Left ventricle myocardium inferior (tissue), 1 donor: Measurements from ENCODE around the gene PLA2G4C. TPM values are rescaled to one million over a fixed set of nuclear protein-coding genes. Genes with fewer than 3 reads are reported as not detected.

Source experiments
- DNase-seq: peaks from one replicate; pipeline ENCODE4 v3.0.0-alpha.2; 2020
- H3K27ac ChIP-seq: fragments of 200-600 bp; replicated peaks from 2 replicates; pipeline ENCODE4 v1.8.0; 2021
- H3K27me3 ChIP-seq: fragments of 200-600 bp; 2 replicates; pipeline ENCODE4 v1.8.0; 2021; ENCODE audit warnings: low read depth
- H3K36me3 ChIP-seq: fragments of 200-600 bp; 2 replicates; pipeline ENCODE4 v1.8.0; 2021
- H3K4me1 ChIP-seq: fragments of 200-600 bp; 2 replicates; pipeline ENCODE4 v1.8.0; 2021
- H3K4me3 ChIP-seq: fragments of 200-600 bp; 2 replicates; pipeline ENCODE4 v1.8.0; 2021; ENCODE audit warnings: mild to moderate bottlenecking, moderate library complexity
- H3K9me3 ChIP-seq: fragments of 200-600 bp; replicated peaks from 2 replicates; pipeline ENCODE4 v1.8.0; 2021
- intact Hi-C: fragments of 100-400 bp; cut with micrococcal nuclease; formaldehyde crosslinking; loops from one replicate; pipeline ENCODE4 v1.11.0; 2022
- total RNA-seq: library from RNA; stranded (reverse); fragmentation: NEBNext Ultra II Directional; extraction: Animal tissue kit (Norgen Biotek cat#: 25700); gene quantifications from one replicate; pipeline ENCODE4 v1.2.1, GENCODE V29; 2021
- TF ChIP-seq, protein P1 (sequence below): fragments of 200-600 bp; IDR thresholded peaks from 2 replicates; pipeline ENCODE4 v1.8.0; 2021; ENCODE audit warnings: antibody characterized with exemption, mild to moderate bottlenecking, borderline replicate concordance
- donor health status: DM: no; HTN: yes; CAD: no; lungs with severe emphysema.

PLA2G4C gene
- total RNA-seq, 1 donor from 2014 or later = 35.3 TPM

DNA sequence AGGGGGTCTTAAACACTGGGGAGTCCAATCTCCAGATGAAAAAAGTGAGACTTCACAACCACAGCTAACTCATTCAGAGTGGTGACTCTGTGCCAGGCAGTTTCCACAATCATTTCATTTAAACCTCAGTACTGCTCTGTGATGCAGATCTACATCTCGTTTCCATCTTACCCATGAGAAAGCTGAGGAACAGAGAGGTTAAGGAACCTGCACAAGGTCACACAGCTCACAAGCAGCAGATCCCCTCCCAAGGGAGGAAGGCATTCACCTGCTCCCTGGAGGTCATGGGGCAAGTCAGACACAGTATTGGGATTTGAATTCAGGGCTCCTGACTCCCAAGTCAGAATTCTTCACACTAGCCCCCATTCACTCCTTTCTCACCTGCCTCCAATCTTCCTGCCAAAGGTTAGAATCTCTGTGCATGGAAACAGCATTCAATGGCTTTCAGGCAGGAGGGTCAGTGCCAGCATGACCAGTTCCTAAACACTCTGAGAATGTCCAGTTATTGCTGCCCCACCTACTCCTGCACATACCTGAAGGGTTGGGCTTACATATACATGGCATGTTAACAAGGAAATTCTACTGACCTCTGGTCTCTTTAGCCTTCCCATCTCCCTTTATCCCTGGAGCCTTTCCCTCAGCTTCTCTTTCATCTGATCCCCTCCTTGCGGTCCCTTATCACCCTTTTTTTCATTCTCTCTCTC is 68.6 kb downstream of the PLA2G4C start:
- intact Hi-C loops = no loop called here
- TF ChIP-seq, protein P1, sequence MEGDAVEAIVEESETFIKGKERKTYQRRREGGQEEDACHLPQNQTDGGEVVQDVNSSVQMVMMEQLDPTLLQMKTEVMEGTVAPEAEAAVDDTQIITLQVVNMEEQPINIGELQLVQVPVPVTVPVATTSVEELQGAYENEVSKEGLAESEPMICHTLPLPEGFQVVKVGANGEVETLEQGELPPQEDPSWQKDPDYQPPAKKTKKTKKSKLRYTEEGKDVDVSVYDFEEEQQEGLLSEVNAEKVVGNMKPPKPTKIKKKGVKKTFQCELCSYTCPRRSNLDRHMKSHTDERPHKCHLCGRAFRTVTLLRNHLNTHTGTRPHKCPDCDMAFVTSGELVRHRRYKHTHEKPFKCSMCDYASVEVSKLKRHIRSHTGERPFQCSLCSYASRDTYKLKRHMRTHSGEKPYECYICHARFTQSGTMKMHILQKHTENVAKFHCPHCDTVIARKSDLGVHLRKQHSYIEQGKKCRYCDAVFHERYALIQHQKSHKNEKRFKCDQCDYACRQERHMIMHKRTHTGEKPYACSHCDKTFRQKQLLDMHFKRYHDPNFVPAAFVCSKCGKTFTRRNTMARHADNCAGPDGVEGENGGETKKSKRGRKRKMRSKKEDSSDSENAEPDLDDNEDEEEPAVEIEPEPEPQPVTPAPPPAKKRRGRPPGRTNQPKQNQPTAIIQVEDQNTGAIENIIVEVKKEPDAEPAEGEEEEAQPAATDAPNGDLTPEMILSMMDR = no peak
- Histone ChIP-seq H3K27me3 (peaks cover 53% of the 10 kb centered on the region), H3K4me3 (no peak overlapping the region), H3K4me1 (no peaks in the 10 kb centered on the region), H3K36me3 (peaks cover 1% of the 10 kb centered on the region), H3K27ac (no peak overlapping the region), H3K9me3 (peaks cover 16% of the 10 kb centered on the region)
- no peak for DNase-seq

DNA sequence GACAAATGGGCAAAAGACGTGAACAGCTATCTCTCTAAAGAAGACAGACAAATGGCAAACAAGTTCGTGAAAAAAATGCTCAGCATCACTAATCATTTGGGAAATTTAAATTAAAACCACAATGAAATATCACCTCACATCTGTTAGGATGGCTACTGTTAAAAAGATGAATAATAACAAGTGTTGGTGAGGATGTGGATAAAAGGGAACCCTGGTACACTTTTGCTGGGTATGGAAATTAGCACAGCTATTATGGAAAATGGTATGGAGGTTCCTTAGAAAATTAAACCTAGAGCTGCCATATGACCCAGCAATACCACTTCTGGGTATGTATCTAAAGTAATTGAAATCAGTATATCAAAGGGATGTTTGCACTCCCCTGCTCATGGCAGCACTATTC is 73.9 kb downstream of the PLA2G4C start:
- Histone ChIP-seq H3K4me1 (no peaks in the 10 kb centered on the region), H3K9me3 (peaks cover 20% of the 10 kb centered on the region), H3K36me3 (no peaks in the 10 kb centered on the region), H3K27ac (no peak overlapping the region), H3K27me3 (peaks cover 36% of the 10 kb centered on the region), H3K4me3 (no peak overlapping the region)
- TF ChIP-seq, protein P1 = no peak
- DNase-seq = no peak
- intact Hi-C loops = no loop called here

DNA sequence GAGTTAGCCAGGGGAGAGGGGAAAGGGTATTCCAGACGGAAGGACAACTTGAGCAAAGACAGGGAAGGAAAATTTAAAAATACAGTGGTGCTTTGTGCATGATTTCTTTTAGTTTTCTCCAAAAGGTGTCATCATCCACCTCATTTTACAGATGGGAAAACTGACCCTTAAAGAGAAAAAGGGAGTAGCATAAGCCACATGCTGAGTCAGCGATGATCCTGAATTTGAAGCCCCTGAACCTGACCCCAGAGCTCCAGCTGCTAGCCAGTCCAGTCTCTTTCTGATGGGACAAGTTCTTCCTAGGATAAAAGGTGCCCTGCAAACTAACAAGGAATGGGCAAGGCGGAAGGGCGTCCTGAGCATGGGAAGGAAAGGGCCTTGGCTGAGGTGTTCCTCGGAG is 77.0 kb downstream of the PLA2G4C start:
- no peaks in the 10 kb centered on the region for H3K36me3 ChIP-seq
- no peak overlapping the region for H3K27ac ChIP-seq
- peaks cover 40% of the 10 kb centered on the region for H3K27me3 ChIP-seq
- DNase-seq = no peak
- no peaks in the 10 kb centered on the region for H3K4me1 ChIP-seq
- H3K4me3 ChIP-seq = no peak overlapping the region
- intact Hi-C loops = no loop called here
- TF ChIP-seq, protein P1 = no peak
- H3K9me3 ChIP-seq = peaks cover 20% of the 10 kb centered on the region

DNA sequence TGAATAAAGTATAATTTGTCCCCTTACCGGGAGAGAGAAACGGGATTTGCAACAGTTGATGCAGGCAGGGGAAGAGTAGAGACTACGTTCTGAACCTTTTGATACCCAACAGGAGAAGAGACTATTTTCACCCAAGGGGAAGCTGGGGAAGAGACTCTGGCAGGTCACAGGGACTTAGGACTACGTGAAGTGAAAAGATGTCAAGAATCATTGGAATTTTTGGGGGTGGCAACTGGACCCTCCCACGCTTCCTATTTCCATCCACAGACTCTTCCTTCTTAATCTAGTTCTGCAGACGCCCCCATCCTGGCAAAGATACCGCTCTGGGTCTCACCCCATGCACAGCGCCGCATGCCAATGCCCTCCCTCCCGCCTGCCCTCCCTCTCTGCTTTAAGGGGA is 80.5 kb downstream of the PLA2G4C start:
- H3K27ac ChIP-seq = no peak overlapping the region
- no peaks in the 10 kb centered on the region for H3K36me3 ChIP-seq
- no peaks in the 10 kb centered on the region for H3K9me3 ChIP-seq
- intact Hi-C loops = no loop called here
- TF ChIP-seq, protein P1 = no peak
- DNase-seq = no peak
- peaks cover 58% of the 10 kb centered on the region for H3K27me3 ChIP-seq
- no peak overlapping the region for H3K4me3 ChIP-seq
- H3K4me1 ChIP-seq = no peaks in the 10 kb centered on the region

DNA sequence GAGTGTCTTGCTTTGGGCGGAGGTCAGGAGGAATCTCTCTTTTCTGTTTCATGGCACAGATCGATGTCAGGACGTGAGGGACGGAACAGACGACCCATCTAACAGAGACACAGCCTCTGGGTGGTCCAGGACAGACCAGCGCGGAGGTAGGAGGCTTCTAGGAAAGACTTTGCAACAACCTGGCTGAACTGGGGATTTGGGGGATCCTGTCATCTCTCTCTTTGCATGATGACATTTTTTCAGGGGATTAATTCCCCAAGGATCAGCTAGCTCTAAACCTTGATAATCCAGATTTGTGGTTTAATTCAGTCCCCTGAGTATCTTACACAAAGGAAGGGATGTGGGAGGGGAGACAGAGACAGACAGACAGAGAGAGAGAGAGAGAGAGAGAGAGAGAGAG is 81.2 kb downstream of the PLA2G4C start:
- TF ChIP-seq, protein P1 = no peak
- no peaks in the 10 kb centered on the region for H3K9me3 ChIP-seq
- H3K27me3 ChIP-seq = peaks cover 64% of the 10 kb centered on the region
- DNase-seq = no peak
- H3K27ac ChIP-seq = no peak overlapping the region
- H3K4me1 ChIP-seq = no peaks in the 10 kb centered on the region
- intact Hi-C loops = no loop called here
- H3K4me3 ChIP-seq = no peak overlapping the region
- no peaks in the 10 kb centered on the region for H3K36me3 ChIP-seq
